ENCODE measurements around the gene RPS25. TPM values are rescaled to one million over a fixed set of nuclear protein-coding genes. Genes with fewer than 3 reads are reported as not detected.

The RPS25 gene
- total and polyA plus RNA-seq, 4 donors, result 228 to 499 (median 385) TPM

DNA sequence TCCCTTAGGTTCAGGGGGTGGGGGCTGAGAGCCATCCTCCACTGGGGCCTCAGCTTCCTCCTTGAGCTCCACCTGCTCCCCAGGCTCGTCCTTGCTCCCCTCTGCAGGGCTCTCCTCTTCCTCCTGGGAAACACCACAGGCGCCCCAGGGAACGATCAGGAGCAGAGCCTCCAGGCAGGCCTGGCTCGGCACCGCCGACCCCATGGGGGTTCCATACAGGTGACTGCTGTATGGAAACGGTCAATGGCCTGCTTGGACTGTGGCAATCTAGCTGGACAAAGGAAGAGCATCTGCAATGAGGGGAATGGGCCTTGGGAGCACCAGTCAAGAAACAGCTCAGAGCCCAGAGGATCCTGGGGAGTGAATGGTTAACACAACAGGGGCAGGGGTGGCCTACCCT, 30.9 kb upstream of the RPS25 start:
- TF ChIP-seq HNF4G (IDR thresholded peaks at IDR 0.05) (no peak), GABPA (IDR thresholded peaks at IDR 0.05 in 1 of 2, conservative IDR thresholded peaks at IDR 0.05 in 1 of 2) (no peak), FOXA1 (IDR thresholded peaks at IDR 0.05) (no peak), HNF4A (conservative IDR thresholded peaks at IDR 0.05) (no peak), YY1 (IDR thresholded peaks at IDR 0.05) (no peak), RXRA (IDR thresholded peaks at IDR 0.05) (no peak), TAF1 (conservative IDR thresholded peaks at IDR 0.05) (no peak)
- TF ChIP-seq, protein P1, sequence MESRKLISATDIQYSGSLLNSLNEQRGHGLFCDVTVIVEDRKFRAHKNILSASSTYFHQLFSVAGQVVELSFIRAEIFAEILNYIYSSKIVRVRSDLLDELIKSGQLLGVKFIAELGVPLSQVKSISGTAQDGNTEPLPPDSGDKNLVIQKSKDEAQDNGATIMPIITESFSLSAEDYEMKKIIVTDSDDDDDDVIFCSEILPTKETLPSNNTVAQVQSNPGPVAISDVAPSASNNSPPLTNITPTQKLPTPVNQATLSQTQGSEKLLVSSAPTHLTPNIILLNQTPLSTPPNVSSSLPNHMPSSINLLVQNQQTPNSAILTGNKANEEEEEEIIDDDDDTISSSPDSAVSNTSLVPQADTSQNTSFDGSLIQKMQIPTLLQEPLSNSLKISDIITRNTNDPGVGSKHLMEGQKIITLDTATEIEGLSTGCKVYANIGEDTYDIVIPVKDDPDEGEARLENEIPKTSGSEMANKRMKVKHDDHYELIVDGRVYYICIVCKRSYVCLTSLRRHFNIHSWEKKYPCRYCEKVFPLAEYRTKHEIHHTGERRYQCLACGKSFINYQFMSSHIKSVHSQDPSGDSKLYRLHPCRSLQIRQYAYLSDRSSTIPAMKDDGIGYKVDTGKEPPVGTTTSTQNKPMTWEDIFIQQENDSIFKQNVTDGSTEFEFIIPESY (IDR thresholded peaks at IDR 0.05), result no peak
- TF ChIP-seq, protein P2, sequence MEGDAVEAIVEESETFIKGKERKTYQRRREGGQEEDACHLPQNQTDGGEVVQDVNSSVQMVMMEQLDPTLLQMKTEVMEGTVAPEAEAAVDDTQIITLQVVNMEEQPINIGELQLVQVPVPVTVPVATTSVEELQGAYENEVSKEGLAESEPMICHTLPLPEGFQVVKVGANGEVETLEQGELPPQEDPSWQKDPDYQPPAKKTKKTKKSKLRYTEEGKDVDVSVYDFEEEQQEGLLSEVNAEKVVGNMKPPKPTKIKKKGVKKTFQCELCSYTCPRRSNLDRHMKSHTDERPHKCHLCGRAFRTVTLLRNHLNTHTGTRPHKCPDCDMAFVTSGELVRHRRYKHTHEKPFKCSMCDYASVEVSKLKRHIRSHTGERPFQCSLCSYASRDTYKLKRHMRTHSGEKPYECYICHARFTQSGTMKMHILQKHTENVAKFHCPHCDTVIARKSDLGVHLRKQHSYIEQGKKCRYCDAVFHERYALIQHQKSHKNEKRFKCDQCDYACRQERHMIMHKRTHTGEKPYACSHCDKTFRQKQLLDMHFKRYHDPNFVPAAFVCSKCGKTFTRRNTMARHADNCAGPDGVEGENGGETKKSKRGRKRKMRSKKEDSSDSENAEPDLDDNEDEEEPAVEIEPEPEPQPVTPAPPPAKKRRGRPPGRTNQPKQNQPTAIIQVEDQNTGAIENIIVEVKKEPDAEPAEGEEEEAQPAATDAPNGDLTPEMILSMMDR (IDR thresholded peaks at IDR 0.05; ENCODE audit: low read depth, low read length, missing input control), result no peak
- TF ChIP-seq, protein P3, sequence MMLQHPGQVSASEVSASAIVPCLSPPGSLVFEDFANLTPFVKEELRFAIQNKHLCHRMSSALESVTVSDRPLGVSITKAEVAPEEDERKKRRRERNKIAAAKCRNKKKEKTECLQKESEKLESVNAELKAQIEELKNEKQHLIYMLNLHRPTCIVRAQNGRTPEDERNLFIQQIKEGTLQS (IDR thresholded peaks at IDR 0.05), result no peak
- Histone ChIP-seq H3K9ac (ENCODE audit: low read depth in 1 of 2, low read length in 2 of 2) (no peak overlapping the region), H3K27me3 (ENCODE audit: control insufficient read depth in 4 of 4, insufficient read depth in 4 of 4, low read length in 3 of 4) (no peaks in the 10 kb centered on the region), H3K27ac (ENCODE audit: low read depth in 1 of 2, low read length in 2 of 2) (no peak overlapping the region), H3K4me3 (ENCODE audit: low read depth in 1 of 3, low read length in 3 of 3) (no peak overlapping the region), H3K9me3 (ENCODE audit: control insufficient read depth in 4 of 4, low read length in 3 of 4) (no peaks in the 10 kb centered on the region), H3K4me1 (ENCODE audit: control insufficient read depth in 4 of 4, insufficient read depth in 4 of 4, low read length in 3 of 4) (no peaks in the 10 kb centered on the region), H3K36me3 (ENCODE audit: control insufficient read depth in 4 of 4, insufficient read depth in 3 of 4, low read depth in 1 of 4, low read length in 3 of 4) (peaks cover 40 to 92% (median 64%) of the 10 kb centered on the region in 4 donors)
- no peak for DNase-seq (ENCODE audit: low spot score)
- 94% methylated on average over 7 of the region's 7 CpGs for WGBS

DNA sequence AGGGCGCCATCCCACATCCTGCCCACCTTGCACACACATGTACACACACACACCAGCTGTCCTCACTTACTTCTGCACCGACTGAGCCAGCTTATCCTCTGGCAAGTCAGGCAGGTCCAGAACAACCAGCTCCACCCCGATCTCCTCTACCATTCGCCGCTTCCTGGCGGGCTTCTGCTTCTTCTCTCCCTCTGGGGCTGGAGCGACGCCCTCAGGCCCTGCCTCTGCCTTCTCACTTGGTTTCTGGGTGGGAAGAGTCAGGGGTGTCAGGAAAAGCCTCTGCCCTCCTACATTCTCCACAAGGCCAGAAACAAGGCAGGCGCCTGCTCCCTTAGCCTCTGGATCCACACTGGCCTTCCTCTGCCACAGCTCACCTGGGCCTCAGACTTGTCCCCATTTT, 30.5 kb upstream of the RPS25 start:
- 96% methylated on average over 9 of the region's 9 CpGs for WGBS
- TF ChIP-seq, protein P2 (IDR thresholded peaks at IDR 0.05; ENCODE audit: low read depth, low read length, missing input control), result no peak
- TF ChIP-seq, protein P3 (IDR thresholded peaks at IDR 0.05), result no peak
- Histone ChIP-seq H3K27me3 (ENCODE audit: control insufficient read depth in 4 of 4, insufficient read depth in 4 of 4, low read length in 3 of 4) (no peaks in the 10 kb centered on the region), H3K9me3 (ENCODE audit: control insufficient read depth in 4 of 4, low read length in 3 of 4) (no peaks in the 10 kb centered on the region), H3K36me3 (ENCODE audit: control insufficient read depth in 4 of 4, insufficient read depth in 3 of 4, low read depth in 1 of 4, low read length in 3 of 4) (peaks cover 37 to 88% (median 60%) of the 10 kb centered on the region in 4 donors), H3K9ac (ENCODE audit: low read depth in 1 of 2, low read length in 2 of 2) (no peak overlapping the region), H3K4me1 (ENCODE audit: control insufficient read depth in 4 of 4, insufficient read depth in 4 of 4, low read length in 3 of 4) (no peaks in the 10 kb centered on the region), H3K27ac (ENCODE audit: low read depth in 1 of 2, low read length in 2 of 2) (no peak overlapping the region), H3K4me3 (ENCODE audit: low read depth in 1 of 3, low read length in 3 of 3) (no peak overlapping the region)
- no peak for DNase-seq (ENCODE audit: low spot score)

DNA sequence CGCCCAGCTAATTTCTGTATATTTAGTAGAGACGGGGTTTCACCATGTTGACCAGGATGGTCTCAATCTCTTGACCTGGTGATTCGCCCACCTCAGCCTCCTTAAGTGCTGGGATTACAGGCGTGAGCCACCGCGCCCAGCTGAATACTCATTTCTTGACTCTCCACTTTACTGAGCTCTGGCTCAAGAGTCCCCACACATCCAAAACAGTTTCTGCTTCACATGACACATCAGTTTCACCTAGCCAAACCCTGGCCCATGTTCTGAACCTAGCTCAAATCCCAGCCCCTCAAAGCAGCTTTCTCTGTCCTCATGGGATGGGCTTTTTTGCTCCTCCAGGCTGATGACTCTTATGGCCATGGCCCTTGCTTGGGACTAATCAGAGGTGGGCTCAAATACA, 29.1 kb upstream of the RPS25 start:
- H3K4me1 ChIP-seq (ENCODE audit: control insufficient read depth in 4 of 4, insufficient read depth in 4 of 4, low read length in 3 of 4), result no peaks in the 10 kb centered on the region
- H3K9me3 ChIP-seq (ENCODE audit: control insufficient read depth in 4 of 4, low read length in 3 of 4), result no peaks in the 10 kb centered on the region
- H3K9ac ChIP-seq (ENCODE audit: low read depth in 1 of 2, low read length in 2 of 2), result no peak overlapping the region
- 94% methylated on average over 6 of the region's 6 CpGs for WGBS
- H3K36me3 ChIP-seq (ENCODE audit: control insufficient read depth in 4 of 4, insufficient read depth in 3 of 4, low read depth in 1 of 4, low read length in 3 of 4), result peaks cover 30 to 73% (median 50%) of the 10 kb centered on the region in 4 donors
- no peak for DNase-seq (ENCODE audit: low spot score)
- no peak overlapping the region for H3K4me3 ChIP-seq (ENCODE audit: low read depth in 1 of 3, low read length in 3 of 3)
- H3K27me3 ChIP-seq (ENCODE audit: control insufficient read depth in 4 of 4, insufficient read depth in 4 of 4, low read length in 3 of 4), result no peaks in the 10 kb centered on the region
- H3K27ac ChIP-seq (ENCODE audit: low read depth in 1 of 2, low read length in 2 of 2), result no peak overlapping the region
- TF ChIP-seq TAF1 (conservative IDR thresholded peaks at IDR 0.05), result no peak
- TF ChIP-seq, protein P4, sequence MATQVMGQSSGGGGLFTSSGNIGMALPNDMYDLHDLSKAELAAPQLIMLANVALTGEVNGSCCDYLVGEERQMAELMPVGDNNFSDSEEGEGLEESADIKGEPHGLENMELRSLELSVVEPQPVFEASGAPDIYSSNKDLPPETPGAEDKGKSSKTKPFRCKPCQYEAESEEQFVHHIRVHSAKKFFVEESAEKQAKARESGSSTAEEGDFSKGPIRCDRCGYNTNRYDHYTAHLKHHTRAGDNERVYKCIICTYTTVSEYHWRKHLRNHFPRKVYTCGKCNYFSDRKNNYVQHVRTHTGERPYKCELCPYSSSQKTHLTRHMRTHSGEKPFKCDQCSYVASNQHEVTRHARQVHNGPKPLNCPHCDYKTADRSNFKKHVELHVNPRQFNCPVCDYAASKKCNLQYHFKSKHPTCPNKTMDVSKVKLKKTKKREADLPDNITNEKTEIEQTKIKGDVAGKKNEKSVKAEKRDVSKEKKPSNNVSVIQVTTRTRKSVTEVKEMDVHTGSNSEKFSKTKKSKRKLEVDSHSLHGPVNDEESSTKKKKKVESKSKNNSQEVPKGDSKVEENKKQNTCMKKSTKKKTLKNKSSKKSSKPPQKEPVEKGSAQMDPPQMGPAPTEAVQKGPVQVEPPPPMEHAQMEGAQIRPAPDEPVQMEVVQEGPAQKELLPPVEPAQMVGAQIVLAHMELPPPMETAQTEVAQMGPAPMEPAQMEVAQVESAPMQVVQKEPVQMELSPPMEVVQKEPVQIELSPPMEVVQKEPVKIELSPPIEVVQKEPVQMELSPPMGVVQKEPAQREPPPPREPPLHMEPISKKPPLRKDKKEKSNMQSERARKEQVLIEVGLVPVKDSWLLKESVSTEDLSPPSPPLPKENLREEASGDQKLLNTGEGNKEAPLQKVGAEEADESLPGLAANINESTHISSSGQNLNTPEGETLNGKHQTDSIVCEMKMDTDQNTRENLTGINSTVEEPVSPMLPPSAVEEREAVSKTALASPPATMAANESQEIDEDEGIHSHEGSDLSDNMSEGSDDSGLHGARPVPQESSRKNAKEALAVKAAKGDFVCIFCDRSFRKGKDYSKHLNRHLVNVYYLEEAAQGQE (IDR thresholded peaks at IDR 0.05), result no peak
- no peak for TF ChIP-seq EGR1 (IDR thresholded peaks at IDR 0.05; ENCODE audit: low read depth in 2 of 2)
- TF ChIP-seq, protein P1 (IDR thresholded peaks at IDR 0.05), result no peak
- TF ChIP-seq NR2F2 (IDR thresholded peaks at IDR 0.05), result no peak
- TF ChIP-seq GABPA (IDR thresholded peaks at IDR 0.05 in 1 of 2, conservative IDR thresholded peaks at IDR 0.05 in 1 of 2), result no peak
